GM19025 (cell line): Measurements from ENCODE around the gene PPEF2.

Experiments used
- ATAC-seq: cut with Tn5 transposase; IDR thresholded peaks from one replicate; pipeline ENCODE4 v1.9.1; 2021; ENCODE audit warnings: mild to moderate bottlenecking, low read depth, moderate library complexity; ENCODE audit not compliant: unreplicated experiment

Gene PPEF2

DNA sequence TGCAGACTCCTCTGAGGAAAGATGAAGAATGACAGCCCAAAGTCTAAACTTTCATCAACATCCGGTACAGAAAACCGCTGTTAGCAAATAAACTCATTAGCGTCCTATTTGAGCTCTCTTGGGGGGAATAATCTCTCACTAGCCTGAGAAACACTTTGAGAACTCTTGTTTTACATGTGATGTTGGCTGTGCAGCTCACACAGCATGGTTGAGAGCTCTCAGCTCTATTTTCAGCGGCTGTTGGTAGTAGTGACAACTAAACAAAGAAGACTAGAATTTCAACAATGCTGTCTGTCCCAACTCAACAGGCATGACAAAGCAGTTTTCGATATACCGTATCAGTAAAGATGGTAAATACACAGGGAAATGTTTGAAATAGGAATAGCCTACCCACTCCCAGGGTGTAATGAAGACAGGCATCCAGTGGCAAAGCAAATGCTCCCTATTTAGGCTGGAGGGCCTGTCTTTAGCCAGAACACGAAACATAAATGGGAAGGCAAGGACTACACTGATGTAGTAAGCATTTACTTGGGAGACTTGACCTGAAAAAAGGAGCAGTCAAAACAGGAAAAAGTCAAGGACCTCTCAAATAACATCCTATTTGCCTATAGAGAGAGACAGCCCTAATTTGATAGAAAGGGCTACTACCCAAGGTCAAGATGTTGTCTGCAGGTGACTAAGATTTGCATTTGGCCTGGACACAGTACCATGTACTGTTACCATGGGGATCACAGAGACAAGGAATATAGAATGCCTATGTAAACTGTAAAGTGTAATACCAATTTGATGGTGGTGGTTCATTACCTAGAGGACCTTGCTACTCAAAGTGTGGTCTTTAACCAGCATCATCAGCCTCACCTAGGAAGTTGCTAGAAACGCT lies 60.4 kb downstream of the PPEF2 start:
- no peak for ATAC-seq

DNA sequence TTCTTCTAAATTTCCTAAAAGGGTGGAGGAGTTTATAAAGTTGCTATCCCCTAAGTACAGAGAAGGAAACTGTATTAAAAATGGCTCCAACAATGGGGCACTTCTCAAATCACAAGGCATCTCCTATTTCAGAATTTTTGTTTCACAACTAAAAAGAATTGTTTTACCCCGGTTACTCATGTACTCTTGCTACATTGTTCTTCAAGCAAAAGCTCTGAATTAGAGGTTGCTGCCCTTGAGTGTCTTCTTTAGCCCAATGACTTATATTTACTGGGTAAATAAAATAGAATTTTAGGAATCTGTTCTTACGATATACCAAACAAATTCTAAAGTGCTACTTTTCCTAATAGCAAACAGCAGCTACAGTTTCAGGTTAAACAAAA lies 67.5 kb downstream of the PPEF2 start:
- no peak for ATAC-seq

DNA sequence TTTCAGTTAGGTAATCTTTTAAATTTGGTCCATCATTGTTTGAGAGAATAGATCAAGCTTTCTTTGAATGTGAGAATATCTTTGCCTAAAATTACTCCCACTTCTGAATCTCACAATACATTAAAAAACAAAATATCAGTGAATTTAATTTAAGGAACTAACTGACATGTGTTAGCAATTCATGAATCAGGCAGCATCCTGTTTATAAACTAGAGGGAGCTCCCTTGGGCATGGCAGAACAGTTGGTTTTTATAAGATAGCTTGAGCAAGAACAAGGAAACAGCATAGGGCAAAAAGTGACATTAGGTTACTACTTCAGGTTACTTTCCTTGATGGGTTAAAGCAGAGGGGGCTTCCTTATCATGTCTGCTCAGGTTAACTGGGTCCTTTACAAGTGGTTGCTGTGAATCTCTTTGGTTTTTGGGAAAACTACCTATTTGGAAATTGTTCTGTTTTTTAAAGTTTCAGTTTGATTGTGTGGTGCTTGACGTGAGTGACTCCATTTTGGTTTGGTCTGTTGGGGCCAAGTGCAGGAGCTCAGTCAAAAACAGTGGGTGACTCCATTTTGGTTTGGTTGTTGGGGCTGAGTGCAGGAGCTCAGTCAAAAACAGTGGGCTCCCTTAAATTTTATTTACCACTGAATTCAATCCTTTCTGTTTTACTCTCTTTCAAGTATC lies 68.0 kb downstream of the PPEF2 start:
- ATAC-seq, result no peak

DNA sequence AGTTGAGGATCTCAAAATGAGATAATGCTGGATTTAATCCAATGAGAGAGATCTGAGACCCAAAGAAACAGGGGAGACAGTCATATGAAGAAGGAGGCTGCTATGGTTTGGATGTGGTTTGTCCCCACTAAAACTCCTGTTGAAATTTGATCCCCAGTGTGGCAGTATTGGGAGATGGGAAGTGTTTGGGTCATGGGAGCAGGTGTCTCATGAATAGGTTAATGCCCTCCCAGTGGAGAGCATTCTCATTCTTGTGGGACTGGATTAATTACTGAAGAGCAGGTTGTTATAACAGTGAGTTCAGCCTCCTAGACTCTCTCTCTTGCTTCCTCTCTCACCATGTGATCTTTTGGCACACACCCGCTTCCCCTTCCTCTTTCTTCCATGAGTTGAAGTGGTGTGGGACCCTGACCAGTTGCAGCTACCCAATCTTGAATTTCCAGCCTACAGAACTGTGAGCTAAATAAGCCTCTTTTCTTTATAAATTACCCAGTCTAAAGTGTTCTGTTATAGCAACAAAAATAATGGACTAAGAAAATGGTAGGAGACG lies 70.3 kb downstream of the PPEF2 start:
- ATAC-seq, result no peak

DNA sequence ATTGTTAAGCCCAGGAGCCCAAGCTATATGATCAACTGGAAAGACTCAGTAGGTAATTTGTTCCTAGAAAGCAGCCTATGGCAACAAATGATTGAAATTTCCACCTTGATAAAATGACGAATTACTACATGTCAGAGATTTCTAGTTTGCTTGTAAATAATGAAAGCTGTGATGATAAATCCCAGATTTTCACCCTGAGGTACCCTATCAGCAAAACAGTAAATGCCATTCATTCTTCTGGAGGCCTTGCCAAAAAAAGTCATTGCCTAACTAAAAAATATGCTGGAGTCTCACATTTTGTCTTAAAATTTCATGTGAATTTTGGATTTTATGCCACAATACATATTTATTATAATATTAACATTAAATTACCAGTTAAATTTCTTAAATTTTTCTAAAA lies 71.3 kb downstream of the PPEF2 start:
- ATAC-seq, result no peak

DNA sequence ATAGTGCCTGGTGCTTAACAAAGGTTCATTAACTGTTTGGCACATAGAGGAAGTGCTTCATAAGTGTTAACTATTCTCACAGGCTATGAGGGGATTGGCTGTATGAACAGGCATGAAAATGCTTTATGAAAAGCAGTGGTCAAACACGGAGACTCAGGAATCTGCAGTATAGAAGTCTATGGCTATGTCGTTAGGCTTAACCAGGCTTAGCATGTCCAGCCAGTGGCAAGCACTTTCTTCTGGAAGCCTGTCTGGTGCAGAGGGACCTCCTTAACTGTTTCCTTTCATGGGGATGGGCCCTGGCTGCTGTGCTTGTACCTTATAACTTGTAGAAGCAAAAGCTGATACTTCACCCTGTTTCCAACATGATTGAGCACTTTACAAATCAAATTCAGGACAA lies 78.4 kb downstream of the PPEF2 start:
- no peak for ATAC-seq

DNA sequence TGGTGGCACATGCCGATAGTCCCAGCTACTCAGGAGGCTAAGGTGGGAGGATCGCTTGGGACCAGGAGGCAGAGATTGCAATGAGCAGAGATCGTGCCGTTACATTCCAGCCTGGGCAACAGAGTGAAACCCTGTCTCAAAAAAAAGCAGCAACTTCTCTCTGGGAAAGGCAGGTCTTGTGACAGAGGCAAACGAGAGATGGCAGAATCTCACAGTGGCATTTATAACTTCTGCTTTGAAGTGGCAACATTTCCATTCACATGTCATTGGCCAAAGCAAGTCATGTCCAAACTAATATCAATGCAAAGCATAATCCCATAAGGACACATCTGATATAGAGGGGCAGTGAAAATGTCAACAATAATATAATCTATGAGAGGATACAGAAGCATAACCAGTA lies 79.8 kb downstream of the PPEF2 start:
- no peak for ATAC-seq

DNA sequence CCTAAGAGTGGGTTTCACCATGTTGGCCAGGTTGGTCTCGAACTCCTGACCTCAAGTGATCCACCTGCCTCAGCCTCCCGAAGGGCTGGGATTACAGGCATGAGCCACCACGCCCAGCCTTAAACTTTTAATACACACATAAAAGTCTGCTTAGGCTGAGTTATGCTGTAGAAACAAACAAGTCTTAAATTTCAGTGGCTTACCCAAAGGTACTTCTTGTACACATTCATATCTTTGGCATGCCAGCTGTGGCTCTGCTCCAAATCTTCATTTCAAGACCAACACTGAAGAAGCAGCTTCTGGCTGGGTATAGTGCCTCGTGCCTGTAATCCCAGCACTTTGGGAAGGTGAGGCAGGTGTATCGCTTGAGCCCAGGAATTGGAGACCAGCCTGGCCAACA lies 80.3 kb downstream of the PPEF2 start:
- ATAC-seq, result no peak

DNA sequence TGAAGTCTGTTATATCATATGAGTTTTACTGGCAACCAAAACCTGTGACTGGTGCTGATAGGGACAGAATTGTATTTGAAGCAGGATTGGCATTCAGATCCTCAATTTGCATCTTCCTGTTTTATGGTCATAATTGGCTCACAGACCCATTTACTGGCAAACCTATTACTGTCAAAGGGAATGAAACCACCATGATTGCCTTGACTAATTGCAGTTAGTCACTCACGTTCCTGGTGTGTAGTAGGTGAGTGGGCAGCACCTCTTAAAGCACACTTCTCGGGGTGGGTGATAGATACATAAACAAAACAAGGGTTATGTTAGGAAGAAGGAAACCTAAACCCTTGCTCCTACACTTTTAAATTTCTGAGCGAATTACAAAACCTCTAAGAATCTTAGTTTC lies 81.0 kb downstream of the PPEF2 start:
- ATAC-seq, result no peak

DNA sequence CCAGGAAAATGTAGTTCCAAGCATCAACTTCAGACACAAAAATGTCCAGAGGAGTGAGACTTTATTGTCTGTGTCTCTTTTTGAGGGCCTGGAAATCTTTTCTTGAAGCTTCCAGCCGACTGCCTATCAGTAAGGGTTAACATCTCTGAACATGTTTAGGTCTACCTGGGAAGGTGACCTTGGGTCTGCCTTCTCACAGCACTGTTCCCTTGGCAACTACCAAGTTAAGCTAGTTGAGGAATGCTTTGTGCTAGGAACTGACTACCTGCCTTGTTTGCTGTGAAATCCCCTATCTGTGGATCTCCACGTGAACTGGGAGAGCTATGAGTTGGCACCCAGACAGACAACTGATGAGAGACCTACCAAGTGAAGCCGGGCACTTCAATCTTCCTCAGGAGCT lies 81.6 kb downstream of the PPEF2 start:
- no peak for ATAC-seq

DNA sequence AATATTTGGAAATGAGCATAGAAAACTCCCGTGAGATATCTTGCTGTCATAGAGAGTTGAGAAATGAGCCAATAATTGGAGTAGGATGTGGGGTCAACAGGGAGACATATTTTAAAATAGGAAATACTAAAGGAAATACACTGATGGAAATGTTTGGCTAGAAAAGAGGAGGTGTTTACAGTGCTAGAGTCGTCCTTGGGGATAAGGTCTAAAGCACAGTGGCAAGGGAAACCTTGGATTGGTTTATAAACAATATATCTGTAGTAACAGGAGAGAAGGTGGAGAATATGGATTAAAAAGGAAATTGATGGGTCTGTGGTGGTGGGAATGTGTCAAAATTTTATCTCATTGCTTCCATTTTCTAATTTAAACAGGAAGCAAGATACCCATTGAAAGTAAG lies 82.1 kb downstream of the PPEF2 start:
- ATAC-seq, result no peak

DNA sequence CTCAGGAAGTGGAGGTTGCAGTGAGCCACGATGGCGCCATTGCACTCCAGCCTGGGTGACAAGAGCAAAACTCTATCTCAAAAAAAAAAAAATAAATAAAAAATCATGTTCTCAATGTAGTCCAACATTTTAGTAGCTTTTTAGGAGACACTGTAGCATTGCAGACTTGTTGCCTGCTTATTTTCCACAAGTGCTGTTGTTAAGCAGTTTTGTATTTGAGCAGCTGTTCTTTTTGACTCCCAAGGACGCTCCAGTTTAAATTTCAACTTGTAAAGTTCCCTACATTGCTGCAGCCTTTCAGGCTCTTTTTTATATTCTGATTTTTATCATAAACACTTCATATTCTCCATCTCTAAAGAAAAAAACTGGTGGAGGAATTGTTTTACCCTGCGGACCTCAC lies 83.1 kb downstream of the PPEF2 start:
- no peak for ATAC-seq

DNA sequence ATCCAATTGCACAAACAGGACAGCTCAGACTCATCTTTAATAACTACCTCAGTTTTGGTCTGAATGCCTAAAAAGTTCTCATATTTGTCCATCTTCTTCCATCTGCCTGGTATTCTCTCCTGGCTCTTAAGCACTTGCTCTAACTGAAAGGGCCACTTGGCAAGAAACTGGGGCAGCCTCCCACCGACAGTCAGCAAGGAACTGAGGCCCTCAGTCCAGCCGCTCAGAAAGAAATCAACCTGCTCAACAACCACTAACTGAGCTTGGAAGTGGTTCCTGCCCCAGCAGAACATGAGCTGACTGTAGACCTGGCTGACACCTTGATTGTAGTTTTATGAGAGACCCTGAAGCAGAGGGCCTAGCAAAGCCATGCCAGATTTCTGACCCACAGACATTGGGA lies 84.4 kb downstream of the PPEF2 start:
- ATAC-seq, result no peak
